Spleen (tissue), 7 donors: ENCODE data around the gene AHSP.

Experiments
- CTCF ChIP-seq, 11 experiments: fragments of 200-600 bp in 7 of 11; fragments of 450-650 bp in 4 of 11; sonication (generic) in 4 of 11; IDR thresholded peaks in 8 of 11; conservative IDR thresholded peaks in 3 of 11; 1 replicate in 7 of 11; 2 replicates in 4 of 11; pipeline versions ENCODE4 v1.4.0 to v1.8.0; 2016 to 2021; ENCODE audit warnings: antibody characterized with exemption in 11 of 11, inconsistent platforms in 4 of 11, mild to moderate bottlenecking in 1 of 11
- POLR2A ChIP-seq, 3 donors: fragments of 450-650 bp; IDR thresholded peaks; one replicate each; pipeline ENCODE4 v1.5.1; 2017; ENCODE audit warnings: antibody characterized with exemption in 3 of 3, mild to moderate bottlenecking in 1 of 3
- POLR2AphosphoS5 ChIP-seq, 3 donors: sonication (generic); formaldehyde crosslinking; IDR thresholded peaks; one replicate each; pipeline ENCODE4 v1.5.1; 2017; ENCODE audit warnings: antibody characterized with exemption in 3 of 3
- donor health status: DM: no; HTN: no; CAD: no; lungs with moderate emphysema.
- donor health status: DM: no; HTN: no; CAD: no.
- donor health status: DM: no; HTN: no; CAD: no.

GRCh38 chr16:31498493-31498892 lies 29.2 kb upstream of the AHSP start:
- no peak for TF ChIP-seq CTCF (IDR thresholded peaks at IDR 0.05 in 8 of 11, conservative IDR thresholded peaks at IDR 0.05 in 3 of 11)
- no peak for TF ChIP-seq POLR2AphosphoS5 (IDR thresholded peaks at IDR 0.05)
- TF ChIP-seq POLR2A (IDR thresholded peaks at IDR 0.05) = no peak
